D721Med (cell line): ENCODE measurements around the gene NEK11.

ENCODE experiments used
- DNase-seq: peaks from one replicate; pipeline ENCODE4 v3.0.0; 2011; ENCODE audit warnings: low spot score; ENCODE audit not compliant: insufficient read length
- FAIRE-seq: peaks from 2 replicates; lab custom pipeline; 2011; peaks lifted over from hg19 to GRCh38; lab: Jason Lieb, UNC
- CTCF ChIP-seq: IDR thresholded peaks from 2 replicates; pipeline ENCODE4 v1.5.1; 2012; ENCODE audit warnings: mild to moderate bottlenecking, control low read depth; ENCODE audit not compliant: insufficient read depth; ENCODE audit errors: missing control alignments

Gene NEK11

GRCh38 chr3:131125684-131126083 is 99.0 kb downstream of the NEK11 start:
- DNase-seq (no peak), FAIRE-seq (no peak)
- TF ChIP-seq CTCF: no peak

DNA sequence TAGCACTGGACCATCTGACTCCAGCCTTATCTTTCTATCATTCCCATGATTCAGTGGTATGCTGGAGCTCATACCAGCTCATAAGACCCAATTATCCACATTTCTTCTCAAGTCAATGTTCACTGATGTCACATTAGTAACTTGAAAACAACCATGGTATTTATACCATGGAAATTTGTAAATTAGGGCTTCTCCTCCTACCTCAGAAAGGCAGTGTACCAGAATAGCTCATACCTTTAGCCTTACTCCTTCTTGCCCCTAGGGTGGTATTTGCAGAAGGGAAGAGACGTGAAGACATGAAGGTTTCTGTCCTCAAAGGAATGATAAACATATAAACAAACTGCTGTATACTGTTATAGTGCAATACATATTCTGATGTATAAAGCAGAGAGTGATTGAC is 114.2 kb downstream of the NEK11 start:
- DNase-seq (no peak), FAIRE-seq (no peak)
- no peak for TF ChIP-seq CTCF

GRCh38 chr3:131141770-131142169 is 115.1 kb downstream of the NEK11 start:
- FAIRE-seq (no peak), DNase-seq (no peak)
- no peak for TF ChIP-seq CTCF

DNA sequence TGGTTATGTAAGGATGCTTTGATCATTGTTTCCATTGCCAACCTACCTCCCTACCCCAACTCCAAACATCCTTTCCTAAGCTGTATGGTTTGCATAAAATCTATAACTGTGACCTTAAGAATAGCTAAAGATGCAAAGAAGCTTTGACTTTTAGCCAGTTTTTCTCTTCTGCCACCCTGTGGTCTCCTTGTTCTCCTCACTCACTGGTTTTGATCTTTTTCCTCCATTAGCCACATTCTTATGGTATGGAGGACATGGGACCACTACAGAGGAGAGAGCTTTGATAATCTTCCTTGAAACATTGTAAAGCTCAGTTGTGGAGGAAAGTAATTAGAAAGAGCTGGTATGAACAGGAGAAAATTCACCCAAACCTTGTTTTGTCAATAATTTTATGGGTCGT is 115.9 kb downstream of the NEK11 start:
- FAIRE-seq (no peak), DNase-seq (no peak)
- no peak for TF ChIP-seq CTCF

DNA sequence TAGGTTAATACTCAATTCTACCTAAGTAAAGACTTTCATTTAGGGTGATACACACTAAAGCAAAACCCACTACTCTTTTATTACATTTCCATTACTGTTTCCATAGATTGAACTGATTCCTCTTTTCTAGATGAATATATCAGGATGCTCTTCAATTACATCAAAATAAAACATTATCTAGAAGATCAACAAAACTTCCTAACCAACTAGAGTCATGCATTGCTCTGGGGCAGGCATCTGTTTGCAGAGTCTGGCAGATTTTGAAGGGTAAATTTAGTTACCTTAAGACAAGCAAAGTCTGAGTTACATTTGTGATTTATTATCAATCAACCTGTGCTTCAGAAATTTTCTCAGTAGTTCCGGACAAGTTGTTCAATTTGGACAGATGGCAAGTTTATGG is 117.1 kb downstream of the NEK11 start:
- DNase-seq: no peak
- FAIRE-seq: no peak
- TF ChIP-seq CTCF: no peak

GRCh38 chr3:131147534-131147933 is 120.9 kb downstream of the NEK11 start:
- no peak for TF ChIP-seq CTCF
- FAIRE-seq (no peak), DNase-seq (no peak)

DNA sequence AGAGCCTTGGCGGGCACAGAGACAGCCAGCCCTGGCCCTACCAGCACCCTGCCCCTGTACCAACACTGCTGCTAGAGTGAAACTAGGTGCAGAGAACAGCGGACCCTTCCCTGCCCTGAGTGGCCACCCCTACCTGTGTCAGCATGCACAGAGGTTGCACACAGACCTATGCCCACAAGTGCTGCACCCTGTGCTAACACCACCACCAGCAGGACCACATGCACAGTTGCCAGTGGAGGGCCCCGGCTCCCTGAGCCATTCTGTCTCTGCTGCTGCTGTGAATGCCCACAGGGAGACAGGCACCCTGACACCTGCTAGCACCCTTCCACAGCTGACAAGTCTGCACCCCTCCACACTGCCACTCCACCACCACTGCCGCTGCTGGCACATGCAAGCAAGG is 131.8 kb downstream of the NEK11 start:
- TF ChIP-seq CTCF: no peak
- FAIRE-seq (no peak), DNase-seq (no peak)
